ENCODE results near the gene VDR. TPM values are rescaled to one million over a fixed set of nuclear protein-coding genes. Genes with fewer than 3 reads are reported as not detected.

VDR gene
- total and polyA plus RNA-seq, 12 donors, result 6.9 to 80.1 (median 18.4) TPM

DNA sequence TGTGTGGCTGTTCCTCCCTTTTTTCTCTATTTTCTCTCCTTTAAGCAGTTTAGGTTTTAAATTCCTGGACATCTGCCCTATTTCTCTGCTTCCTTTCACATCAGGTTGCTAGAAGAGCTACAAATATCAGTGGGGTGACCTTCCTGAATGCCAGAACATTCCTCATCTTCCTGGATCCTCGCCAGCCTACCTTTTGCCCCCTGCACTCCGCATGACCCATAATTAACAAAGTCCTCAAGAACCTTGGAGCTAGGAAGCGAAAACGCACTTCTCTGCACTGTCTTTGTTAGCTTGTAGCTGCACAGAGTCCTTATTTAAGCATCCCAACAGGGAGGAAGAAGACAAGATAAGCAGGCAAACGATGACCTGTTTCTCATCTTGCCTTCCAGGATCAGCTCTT lies 30.5 kb downstream of the VDR start:
- H3K4me3 ChIP-seq, result no peak overlapping the region
- intact Hi-C loops (cut with DNase I), result no loop called here
- no peak overlapping the region for H3K27ac ChIP-seq
- peaks cover 6 to 23% of the 10 kb centered on the region in 2 donors for H3K4me1 ChIP-seq (replicated peaks in 1 of 2)
- no peaks in the 10 kb centered on the region for H3K9me3 ChIP-seq (replicated peaks in 1 of 3)
- DNase-seq, result no peak
- peaks cover 0 to 6% of the 10 kb centered on the region in 2 donors for H3K36me3 ChIP-seq (replicated peaks in 1 of 2)
- no peaks in the 10 kb centered on the region for H3K27me3 ChIP-seq
- WGBS, 4 donors, result 28 to 38% (median 34%) methylated on average over 5 of the region's 5 CpGs
- TF ChIP-seq, protein P1, sequence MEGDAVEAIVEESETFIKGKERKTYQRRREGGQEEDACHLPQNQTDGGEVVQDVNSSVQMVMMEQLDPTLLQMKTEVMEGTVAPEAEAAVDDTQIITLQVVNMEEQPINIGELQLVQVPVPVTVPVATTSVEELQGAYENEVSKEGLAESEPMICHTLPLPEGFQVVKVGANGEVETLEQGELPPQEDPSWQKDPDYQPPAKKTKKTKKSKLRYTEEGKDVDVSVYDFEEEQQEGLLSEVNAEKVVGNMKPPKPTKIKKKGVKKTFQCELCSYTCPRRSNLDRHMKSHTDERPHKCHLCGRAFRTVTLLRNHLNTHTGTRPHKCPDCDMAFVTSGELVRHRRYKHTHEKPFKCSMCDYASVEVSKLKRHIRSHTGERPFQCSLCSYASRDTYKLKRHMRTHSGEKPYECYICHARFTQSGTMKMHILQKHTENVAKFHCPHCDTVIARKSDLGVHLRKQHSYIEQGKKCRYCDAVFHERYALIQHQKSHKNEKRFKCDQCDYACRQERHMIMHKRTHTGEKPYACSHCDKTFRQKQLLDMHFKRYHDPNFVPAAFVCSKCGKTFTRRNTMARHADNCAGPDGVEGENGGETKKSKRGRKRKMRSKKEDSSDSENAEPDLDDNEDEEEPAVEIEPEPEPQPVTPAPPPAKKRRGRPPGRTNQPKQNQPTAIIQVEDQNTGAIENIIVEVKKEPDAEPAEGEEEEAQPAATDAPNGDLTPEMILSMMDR (IDR thresholded peaks at IDR 0.05), result no peak
- no peak for TF ChIP-seq POLR2A (IDR thresholded peaks at IDR 0.05)

DNA sequence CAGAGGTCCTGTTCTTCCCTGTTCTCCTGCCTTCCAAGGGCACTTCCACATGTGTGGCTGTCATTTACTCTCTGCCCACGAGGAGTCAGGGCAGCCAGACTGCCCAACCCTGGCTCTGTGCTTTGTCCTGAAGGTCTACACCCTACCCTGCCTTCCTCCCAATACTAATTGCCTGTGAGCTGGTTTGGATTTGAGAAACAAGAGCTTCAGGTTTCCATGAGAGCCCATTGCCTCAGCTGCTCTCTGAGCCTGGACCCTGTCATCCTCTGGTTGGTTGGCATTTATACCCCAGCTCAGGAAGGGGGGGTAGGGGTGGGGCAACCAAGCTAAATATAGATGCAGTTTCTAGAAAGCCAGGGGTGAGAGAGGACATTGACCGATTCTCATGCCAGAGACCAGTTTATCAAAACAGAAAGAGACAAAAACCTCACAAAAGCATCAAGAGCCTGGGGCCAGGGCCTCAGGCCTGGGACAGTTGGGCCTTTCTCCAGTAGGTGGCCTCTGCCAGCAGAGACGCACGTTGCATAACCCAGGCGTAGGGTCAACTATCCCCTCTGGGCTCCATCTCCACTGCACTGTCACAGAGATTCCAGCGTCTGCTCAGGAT lies 34.5 kb downstream of the VDR start:
- Histone ChIP-seq H3K36me3 (replicated peaks in 1 of 2) (no peaks in the 10 kb centered on the region), H3K9me3 (replicated peaks in 1 of 3) (no peaks in the 10 kb centered on the region), H3K27me3 (no peaks in the 10 kb centered on the region), H3K27ac (peak overlapping the region in 4 of 5 donors; percentile 10 to 62 (median 42)), H3K4me1 (replicated peaks in 1 of 2) (peaks cover 6 to 23% of the 10 kb centered on the region in 2 donors), H3K4me3 (no peak overlapping the region)
- intact Hi-C loops (cut with DNase I), result no loop called here
- peak; percentile 63 to 89 (median 82) for DNase-seq
- TF ChIP-seq, protein P1 (IDR thresholded peaks at IDR 0.05), result peak; percentile 21 to 64 (median 45)
- peak in 1 of 2 donors; percentile 38 for TF ChIP-seq POLR2A (IDR thresholded peaks at IDR 0.05)
- whole genome bisulfite sequencing, 4 donors, result 14 to 30% (median 18%) methylated on average over 5 to 6 of the region's 6 CpGs

DNA sequence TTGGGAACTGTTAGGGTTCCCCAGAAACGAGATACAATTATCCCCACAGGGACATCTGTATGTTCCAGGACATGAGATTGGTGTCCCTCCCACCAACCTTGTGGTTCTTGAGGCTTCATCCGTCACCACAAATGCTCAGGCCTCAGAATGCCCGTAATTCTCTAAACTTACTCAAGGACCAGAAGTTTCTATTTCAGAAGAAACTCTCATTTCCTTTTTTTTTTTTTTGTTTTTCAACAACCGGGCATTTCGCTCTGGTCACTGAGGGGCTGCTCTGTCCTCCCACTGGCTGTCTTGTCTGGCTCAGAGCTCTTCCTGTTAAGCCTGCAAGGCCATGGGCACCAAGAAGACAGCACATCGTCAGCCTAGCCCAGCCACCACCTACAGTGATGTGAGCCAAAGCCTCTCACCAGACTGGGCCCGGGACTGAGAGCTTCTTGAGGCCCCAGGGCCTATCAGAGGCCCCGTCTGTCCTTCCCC lies 36.2 kb downstream of the VDR start:
- peaks cover 6 to 15% of the 10 kb centered on the region in 2 donors for H3K4me1 ChIP-seq (replicated peaks in 1 of 2)
- 71 to 73% (median 73%) methylated on average over 7 to 8 of the region's 8 CpGs for WGBS, 4 donors
- no peaks in the 10 kb centered on the region for H3K9me3 ChIP-seq (replicated peaks in 1 of 3)
- intact Hi-C loops (cut with DNase I), result no loop called here
- DNase-seq, result no peak
- no peaks in the 10 kb centered on the region for H3K27me3 ChIP-seq
- H3K4me3 ChIP-seq, result no peak overlapping the region
- no peaks in the 10 kb centered on the region for H3K36me3 ChIP-seq (replicated peaks in 1 of 2)
- TF ChIP-seq, protein P1 (IDR thresholded peaks at IDR 0.05), result no peak
- no peak for TF ChIP-seq POLR2A (IDR thresholded peaks at IDR 0.05)
- H3K27ac ChIP-seq, result no peak overlapping the region

DNA sequence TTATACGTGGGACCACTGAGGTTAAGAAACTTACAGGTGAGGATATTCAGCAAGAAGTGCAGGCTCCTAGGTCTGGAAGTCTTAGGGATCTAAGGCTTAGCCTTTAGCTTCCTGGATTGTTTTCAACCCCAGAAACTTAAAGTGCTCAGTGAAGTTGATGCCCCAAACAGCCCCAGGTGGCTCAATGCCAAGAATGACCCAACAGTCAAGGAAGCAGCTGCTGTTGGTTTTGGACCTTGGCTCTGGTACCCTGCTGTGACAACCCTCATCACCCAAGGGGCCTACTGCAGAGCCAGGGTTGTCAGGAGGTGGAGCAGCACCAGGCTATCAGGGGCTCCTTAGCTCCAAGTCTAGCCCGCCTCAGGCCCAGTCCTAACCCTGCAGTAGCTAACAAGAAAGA lies 36.8 kb downstream of the VDR start:
- WGBS, 4 donors, result 89 to 100% (median 92%) methylated on average over 1 to 2 of the region's 2 CpGs
- Histone ChIP-seq H3K36me3 (replicated peaks in 1 of 2) (no peaks in the 10 kb centered on the region), H3K9me3 (replicated peaks in 1 of 3) (no peaks in the 10 kb centered on the region), H3K27ac (no peak overlapping the region), H3K4me1 (replicated peaks in 1 of 2) (peaks cover 6 to 15% of the 10 kb centered on the region in 2 donors), H3K27me3 (no peaks in the 10 kb centered on the region), H3K4me3 (no peak overlapping the region)
- DNase-seq, result no peak
- intact Hi-C loops (cut with DNase I), result no loop called here
- TF ChIP-seq POLR2A (IDR thresholded peaks at IDR 0.05), result no peak
- TF ChIP-seq, protein P1 (IDR thresholded peaks at IDR 0.05), result no peak

Measured in adrenal gland (tissue), 12 donors.